T-helper 1 cell treated with Interleukin-12 subunit alpha and Interleukin-12 subunit beta and Interleukin-4 antibody, amounts not matched to agents 30 ng/mL and 1 ng/mL, for 36 hours (primary cell): ENCODE measurements around the gene DMD. TPM values are rescaled to one million over a fixed set of nuclear protein-coding genes. Genes with fewer than 3 reads are reported as not detected.
"Not testable (repeated sequence)": the region's sequence is repeated elsewhere in the genome, so short reads cannot be mapped to it uniquely, and the experiment has no call there.

ENCODE experiments used
- intact Hi-C: fragments of 100-400 bp; cut with micrococcal nuclease; formaldehyde crosslinking; loops from one replicate; pipeline ENCODE4 v1.15.1; 2024
- total RNA-seq: library from RNA; stranded (reverse); gene quantifications from 2 replicates; pipeline ENCODE4 v1.2.3, GENCODE V29; 2022

DMD gene
- total RNA-seq, 1 donor from 2014 or later: 18.1 TPM

DNA sequence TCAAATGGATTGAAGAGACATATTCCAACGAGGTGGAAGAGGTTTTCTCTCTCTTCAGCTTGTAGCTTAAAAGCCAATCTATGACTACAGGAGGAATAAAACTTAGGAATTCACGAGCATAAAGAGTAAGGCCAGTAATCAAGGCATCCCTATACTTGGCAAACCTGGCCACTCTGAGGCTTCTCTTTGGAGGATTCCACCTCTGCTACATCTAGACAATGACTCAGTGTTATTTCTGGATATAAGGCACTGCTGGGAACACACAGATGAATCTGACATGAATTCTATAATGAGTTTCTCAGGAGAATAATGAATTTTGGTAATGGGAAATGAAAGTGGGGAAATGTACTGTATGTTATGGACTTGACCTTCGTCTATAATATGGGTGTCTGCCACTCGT, 1123.7 kb downstream of the DMD start:
- intact Hi-C loops: no loop called here

DNA sequence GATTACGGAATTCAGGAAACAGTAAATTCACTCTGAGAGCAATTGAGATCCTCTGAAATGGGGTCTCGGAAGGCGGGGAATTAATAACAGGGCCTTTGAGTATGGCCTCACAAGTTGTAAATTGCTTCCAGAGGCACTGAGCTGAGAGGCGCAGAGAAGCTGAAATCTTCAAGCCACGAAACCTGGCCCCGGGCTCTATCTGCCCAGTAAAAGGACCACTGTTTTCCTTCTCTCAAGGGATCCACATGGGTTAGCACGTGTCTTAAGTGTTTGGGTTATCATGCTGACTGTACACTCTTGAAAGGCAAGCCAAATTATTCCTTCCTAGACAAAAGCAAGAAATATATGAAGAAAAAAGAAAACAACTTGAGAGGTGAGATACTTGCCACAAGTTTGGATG, 1126.6 kb downstream of the DMD start:
- intact Hi-C loops: no loop called here

DNA sequence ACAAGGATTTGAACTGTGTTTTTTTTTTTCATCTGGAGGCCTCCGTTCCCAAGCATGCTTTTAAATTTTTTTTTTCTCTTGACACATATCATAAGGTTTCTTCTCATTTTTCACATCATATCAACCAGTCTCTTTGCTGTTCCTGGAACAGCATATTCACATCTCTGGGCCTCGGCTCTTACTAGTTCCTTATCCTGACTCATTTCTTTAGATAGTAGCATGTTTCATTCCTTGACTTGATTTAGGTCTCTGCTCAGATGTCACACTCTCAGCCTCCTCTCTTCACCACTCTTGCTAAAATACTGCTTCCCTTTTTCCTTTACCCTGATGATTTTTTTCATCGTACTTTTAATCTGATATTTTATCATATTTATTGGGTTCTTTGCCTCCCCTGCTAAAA, 1163.1 kb downstream of the DMD start:
- intact Hi-C loops: no loop called here

DNA sequence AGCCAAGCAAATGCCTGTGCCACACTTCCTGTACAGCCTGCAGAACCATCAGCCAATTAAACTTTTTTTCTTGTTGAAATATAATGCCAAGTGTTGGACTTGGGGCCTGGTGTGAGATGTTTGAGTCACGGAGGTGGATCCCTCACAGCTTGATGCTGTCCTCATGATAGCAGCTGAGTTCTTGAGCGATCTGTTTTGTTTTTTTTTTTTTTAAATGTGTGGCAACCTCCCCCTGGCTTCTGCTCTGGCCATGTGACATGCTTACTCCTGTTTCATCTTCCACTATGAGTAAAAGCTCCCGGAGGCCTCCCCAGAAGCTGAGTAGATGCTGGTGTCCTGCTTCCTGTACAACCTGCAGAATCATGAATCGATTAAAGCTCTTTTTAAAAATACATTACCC, 1166.2 kb downstream of the DMD start:
- intact Hi-C loops: no loop called here

DNA sequence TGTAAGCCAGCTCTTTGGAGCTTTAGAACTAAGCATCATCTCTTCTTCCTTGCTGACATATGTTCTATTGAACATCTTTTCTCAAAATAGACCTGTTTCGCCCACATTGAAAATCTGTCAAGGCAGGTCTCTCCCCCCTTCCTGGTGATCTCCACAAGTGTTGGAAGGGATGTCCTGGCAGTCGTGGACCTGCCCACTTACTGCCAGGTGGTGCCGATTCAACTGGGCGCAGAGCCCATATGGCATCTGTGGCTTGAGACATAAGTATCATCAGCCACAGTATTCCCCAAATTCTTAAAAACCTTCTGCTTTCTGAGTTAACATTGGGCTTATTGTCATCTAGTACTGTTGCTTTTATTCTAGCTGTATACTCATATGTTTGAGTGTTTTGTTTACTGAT, 1170.2 kb downstream of the DMD start:
- intact Hi-C loops: no loop called here

DNA sequence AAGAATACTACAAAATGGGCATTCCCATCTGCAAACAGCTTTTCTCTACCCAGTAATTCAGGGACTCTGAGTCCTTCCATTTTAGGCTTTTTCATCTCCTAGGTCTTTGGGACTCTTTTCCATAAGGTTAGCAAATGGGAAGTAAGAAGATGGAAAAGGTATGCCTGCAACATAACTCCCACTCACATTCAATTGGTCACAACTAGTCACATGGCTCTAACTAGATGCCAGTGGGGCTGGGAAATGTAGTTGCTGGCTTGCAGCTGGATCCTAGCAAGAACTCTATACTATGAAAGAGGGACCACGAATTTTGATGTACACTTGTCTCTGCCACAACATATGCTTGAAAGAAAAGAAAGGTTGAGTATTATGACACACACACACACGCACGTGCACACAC, 1184.6 kb downstream of the DMD start:
- intact Hi-C loops: no loop called here

DNA sequence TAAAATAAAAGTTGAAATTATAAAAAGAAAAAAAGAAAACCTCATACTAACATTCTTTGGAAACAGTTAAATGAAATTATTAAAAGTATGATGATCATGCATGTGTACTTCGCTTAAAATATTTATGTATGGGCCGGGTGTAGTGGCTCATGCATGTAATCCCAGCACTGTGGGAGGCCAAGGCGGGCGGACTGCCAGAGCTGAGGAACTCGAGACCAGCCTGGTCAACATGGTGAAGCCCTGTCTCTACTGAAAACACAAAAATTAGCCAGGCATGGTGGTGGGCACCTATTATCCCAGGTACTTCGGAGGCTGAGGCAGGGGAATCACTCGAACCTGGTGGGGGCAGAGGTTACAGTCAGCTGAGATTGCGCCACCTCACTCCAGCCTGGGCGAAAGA, 1187.3 kb downstream of the DMD start:
- intact Hi-C loops: no loop called here

DNA sequence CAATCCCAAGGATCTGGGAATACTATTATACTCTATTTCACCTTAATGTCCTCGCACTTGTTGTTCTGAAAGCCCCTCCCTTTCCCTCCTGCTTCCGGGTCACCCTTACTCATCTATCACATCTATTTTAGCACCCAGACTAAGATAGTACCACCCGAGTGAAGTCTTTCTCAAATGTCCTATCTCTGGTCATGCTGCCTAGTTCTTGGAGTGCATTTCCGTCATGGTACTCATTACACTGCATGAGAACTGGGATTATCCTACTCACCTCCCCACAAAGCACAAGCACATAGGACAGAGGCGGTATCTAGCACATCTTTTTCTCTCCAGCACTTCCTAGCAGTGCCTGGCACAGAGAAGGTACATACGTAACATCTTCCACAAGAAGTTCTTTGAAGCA, 1195.2 kb downstream of the DMD start:
- intact Hi-C loops: no loop called here

DNA sequence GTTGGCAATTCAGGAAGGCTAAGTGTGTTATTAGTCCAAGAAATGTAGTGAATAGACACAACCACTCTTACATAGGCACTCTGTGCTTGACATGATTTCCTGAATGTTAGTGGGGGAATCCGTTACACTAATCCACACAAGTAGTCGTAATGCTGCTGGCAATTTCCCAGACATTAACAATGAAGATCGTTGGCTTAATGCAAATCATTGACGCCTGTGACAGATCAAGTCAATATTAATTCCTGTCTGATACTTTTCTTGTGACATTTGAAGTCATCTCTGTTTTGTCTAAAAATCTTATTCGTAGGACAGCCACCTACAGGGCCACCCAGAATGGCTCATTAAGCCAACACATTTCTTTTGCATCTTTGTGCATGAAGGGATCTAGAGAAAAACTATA, 1200.4 kb downstream of the DMD start:
- intact Hi-C loops: no loop called here

DNA sequence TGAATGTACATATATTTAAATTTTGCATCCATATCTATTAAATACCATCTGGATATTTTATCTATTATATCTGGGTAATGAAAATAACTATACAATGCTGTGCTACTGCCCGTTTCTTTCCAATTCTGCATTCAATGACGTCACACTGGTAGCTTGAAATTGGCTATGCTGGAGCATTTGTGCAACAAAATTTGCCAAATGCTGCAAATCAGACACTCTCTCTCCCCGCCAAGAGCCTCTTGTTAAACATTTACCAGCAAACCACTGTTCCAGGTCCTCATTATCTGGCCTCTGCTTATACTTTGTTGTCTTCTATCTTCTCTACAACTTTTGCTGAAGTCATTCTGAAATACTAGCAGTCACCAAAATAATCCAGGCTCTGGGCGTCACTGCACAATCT, 1201.1 kb downstream of the DMD start:
- intact Hi-C loops: no loop called here

DNA sequence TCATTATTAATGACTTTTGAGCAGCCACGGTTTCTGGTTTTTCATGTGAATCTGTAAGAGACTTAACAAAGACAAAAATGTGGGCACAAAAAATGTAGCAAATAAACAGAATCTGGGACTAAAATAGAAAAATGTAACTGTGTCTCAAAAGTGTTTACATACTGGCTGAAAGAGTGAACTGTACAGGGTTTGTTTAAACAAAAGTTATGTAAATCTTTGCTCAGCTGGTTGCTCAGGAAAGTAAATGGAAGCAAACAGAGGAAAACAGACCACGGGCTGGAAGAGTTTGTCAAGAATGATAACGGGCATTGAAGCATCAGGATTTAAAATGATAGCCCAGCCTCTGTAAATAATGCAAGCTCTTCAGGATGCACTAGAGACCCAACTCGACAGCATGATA, 1217.7 kb downstream of the DMD start:
- intact Hi-C loops: no loop called here

DNA sequence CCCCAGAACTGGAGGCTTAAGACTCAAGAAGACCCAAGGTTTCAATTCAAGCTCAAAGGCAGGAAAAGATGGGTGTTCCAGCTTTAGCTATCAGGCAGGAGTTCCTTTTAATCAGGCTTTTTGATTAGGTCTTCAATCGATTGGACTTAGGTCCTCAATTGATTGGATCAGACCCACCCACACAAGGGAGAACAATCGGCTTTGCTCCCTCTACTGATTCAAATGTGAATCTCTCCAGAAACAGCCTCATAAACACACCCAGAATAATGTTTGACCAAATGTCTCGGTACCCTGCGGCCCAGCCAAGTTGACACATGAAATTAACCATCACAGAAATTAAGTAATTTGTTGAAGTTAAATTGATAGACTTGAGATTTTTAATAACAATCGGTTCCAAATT, 1222.4 kb downstream of the DMD start:
- intact Hi-C loops: no loop called here

DNA sequence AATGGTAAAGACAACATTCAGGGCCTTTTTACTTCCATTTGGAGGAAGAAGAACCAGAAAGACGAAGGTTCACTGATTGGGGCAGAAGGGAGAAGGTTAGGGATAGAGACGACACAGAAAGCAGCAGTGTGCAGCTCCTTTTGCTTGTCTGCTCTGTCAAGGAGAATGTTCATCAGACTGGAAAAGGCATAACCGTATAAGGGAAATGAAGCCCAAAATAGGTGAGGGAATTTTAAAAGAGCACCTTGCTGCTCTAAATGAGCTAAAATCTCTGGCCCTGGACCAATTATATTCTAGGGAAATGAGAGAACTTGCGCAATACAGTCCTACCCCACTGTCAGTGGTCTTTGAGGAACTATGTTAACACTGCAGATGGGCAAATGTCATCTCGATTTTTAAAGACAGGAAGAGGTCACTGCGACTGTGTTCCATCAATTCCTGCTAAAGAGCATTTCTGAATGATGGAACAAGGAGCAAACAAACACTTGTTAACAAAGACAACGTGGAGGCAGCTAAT, 1229.7 kb downstream of the DMD start:
- intact Hi-C loops: no loop called here

DNA sequence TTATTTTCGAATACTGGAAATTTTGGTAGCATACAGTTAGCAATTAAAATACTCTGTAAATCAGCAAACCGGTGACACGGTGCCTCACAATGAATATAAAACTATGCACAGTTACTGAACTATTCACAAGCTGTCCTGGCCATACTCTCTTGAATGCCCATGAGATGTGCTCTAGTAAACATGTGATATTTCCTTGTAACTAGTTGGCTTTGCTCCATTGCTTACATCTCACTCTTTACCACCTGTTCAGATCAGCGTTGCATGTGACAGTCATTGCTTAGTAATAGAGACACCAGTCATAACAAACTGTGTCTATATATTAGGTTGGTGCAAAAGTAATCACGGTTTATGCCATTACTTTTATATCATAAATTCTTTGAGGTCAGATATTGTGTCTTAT, 1241.6 kb downstream of the DMD start:
- intact Hi-C loops: no loop called here

DNA sequence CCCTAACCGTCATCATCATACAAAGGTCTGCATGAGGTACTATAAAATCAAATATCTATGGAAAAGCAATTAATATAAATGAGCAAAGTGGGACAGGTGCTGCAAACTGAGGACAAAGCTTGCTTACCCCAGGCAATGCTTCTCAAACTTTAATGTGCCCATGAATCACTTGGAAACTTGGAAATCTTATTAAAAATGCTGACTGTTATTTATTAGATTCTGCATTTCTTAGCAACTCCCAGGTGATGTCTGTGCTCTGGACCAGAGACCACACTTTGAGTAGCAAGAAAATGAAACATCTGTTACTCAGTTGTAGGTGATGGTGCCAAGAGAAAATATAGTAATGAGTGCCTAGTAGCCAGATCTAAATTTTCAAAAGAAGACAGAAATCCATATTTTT, 1249.1 kb downstream of the DMD start:
- intact Hi-C loops: no loop called here

DNA sequence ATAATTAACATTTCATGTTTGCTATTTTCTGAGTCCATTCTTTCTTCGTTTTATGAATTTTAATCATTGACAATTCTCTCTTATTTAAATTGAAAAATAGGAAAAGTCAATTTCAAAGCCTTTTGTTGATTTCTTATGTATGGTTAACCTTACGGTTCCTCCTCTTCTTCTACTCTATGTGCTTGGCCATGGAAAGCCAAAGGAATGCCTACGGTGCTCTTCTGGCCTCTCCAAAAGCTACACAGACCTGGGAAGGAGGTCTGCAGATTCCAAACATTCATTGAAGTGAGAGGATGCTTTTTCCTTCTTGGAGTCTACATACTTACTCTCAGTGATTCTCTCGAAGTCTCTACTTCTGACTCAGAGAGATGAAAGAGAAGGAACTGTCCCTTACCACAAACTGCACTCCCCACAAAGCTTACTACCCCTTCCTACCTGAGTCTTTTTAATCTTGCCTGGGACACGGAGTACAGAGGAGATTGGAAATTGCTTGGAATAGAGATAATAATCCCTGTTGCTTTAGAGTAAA, 1276.4 kb downstream of the DMD start:
- intact Hi-C loops: no loop called here

DNA sequence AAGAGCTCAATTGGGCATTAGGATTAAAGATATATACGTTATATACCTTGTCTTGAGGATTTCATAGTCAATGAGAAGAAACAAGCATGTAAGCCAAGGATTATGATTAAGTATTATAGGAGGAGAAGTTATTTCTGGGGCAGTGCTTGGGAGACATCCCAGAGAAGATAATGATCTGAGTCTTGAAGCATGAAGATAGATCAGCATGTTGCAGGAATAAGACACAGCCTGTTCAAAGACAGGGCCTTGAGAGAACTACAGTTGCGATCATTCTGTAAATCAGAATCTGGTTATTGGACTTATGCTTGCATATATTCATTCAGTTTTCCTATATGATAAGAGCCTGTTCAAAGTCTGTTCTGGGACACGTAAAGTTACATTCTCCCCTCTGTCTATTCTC, 1277.3 kb downstream of the DMD start:
- intact Hi-C loops: no loop called here

DNA sequence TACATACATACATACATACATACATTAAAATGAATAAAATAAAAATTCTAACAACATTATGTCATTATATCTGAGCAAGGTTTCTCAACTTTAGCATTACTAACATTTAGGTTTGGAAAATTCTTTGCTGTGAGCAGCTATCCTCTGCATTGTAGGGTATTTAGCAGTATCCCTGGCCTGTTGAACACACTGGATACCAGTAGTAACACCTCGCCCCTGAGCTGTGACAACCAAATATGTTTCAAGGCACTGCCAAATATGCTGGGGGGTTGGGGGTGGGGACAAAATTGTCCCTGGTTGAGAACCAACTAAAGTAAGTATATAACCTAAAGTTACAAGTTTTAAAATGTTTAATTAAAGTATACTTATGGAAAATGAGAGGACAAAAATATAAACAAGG, 1278.6 kb downstream of the DMD start:
- intact Hi-C loops: no loop called here

DNA sequence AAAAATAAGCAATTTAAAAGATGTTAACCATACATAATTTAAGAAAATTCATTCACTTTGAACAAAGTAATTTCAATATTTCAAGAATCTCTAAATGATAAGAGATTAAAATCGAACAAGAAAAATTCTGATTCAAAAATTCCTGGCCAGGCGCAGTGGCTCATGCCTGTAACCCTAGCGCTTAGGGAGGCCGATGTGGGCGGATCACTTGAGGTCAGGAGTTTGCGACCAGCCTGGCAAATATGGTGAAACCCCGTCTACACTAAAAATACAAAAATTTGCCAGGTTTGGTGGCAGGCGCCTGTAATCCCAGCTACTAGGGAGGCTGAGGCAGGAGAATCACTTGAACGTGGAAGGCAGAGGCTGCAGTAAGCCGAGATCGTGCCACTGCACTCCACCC, 1279.0 kb downstream of the DMD start:
- intact Hi-C loops: not testable (repeated sequence)

DNA sequence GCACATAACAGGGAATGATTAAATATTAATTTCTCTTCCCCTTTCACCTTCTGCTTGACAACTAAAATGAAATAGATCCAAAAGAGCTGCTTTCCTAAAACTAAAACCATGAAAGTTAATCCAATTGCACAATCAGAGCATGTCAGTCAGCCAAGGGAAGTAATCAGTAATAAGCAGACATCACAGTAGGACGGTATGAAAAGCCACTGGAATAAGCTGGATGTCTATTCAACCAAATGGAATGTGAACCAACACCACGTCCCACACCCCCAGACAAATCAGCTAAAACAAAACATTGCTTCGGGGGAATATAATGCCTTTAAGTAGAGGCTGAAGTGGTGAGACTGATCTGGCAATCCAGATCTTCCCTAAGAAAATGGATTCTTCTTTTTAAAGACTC, 1280.1 kb downstream of the DMD start:
- intact Hi-C loops: no loop called here

DNA sequence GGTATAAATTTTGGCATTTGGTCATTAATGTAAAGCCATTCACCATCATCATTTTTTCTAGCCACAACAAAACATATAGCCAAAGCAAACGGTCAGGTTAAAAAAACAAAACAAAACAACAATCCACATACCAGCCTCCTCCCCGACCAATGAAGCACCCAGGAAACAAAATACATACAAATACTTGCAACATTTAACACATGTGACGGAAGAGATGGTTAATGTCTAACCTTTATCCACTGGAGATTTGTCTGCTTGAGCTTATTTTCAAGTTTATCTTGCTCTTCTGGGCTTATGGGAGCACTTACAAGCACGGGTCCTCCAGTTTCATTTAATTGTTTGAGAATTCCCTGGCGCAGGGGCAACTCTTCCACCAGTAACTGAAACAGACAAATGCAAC, 1282.0 kb downstream of the DMD start:
- intact Hi-C loops: no loop called here

DNA sequence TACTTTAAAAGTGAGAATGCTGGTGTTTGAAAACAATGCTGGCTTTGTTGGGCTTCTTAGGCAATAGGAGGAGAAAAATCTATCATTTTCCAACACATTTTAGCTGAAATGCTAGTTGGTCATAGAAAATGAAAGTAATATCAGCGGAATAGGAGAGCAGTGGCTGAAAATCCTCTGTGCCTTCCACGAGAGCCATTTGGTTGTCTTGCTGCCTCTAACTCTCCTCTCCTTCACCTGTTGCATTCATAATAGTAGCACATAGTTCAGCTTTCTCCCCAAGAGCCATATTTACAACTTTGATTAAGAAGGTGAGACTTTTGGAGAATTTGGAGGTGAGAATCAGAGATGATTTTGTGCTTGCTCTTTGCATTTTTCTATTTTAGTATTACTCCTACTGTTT, 1290.1 kb downstream of the DMD start:
- intact Hi-C loops: no loop called here

DNA sequence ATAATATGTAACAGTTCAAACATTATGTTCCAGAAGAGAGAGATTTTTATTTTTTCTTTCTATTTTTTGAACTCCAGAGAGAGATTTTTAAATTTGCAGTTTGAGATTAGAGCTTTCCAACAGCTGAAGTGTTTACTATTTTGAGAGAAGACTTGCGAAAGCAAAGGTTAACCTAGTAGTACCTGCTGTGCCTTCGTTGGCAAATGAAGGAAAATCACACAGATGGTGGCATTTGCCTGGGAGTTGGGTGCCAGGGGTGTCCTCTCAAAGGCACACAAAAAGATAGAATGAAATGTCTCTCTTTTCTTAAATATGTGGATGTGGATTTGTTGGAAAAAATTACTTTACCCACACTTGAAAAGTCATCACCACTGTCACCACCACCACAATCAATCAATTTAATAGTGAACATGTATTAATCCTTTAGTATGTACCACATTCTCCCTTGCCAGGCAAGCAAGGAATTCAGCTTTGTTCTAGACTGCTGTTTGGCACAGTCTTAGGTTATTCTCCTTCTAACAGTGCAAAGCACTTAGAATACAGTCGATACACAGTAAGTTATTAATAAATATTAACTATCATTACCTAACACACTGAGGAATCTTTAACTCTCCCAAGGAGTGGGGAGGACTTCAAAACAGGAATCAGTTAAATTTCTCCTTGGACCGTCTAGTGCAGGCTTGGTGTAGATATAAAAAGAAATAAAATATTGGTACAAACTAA, 1301.3 kb downstream of the DMD start:
- intact Hi-C loops: no loop called here

DNA sequence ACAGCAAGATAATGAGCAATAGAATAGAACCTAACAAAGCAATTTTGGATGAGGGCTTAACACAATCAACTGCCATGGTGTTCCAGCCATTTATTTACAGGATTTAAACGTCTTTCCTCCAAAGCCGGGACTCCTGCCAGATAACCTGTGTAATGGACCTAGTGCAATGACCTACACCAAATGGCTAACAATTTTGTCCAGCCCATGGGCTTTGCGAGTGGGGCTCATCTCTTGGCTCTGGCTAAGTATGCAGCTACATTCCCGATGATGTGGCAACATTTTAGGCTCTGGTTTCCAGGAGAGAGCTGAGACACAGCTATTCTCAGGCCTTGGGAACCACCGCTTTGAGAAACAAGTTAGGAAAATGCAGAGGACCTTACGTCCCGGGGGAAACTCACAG, 1317.2 kb downstream of the DMD start:
- intact Hi-C loops: no loop called here
